Tibial nerve (tissue), 4 donors: Measurements from ENCODE around the gene C19orf25. TPM values are rescaled to one million over a fixed set of nuclear protein-coding genes. Genes with fewer than 3 reads are reported as not detected.

Experiments
- DNase-seq, 2 donors: peaks; one replicate each; pipeline ENCODE4 v3.0.0-alpha.2; 2019; ENCODE audit warnings: low spot score in 2 of 2
- H3K27ac ChIP-seq, 4 donors: fragments of 200-600 bp; sonication (generic) in 3 of 4; one replicate each; pipeline ENCODE4 v1.5.1; 2017 to 2019; ENCODE audit warnings: mild to moderate bottlenecking in 1 of 4
- H3K27me3 ChIP-seq, 2 donors: fragments of 200-600 bp; sonication (generic) in 1 of 2; one replicate each; pipeline versions ENCODE4 v1.5.1 to v1.6.0; 2017 to 2019
- H3K36me3 ChIP-seq, 3 donors: fragments of 200-600 bp; sonication (generic); one replicate each; pipeline ENCODE4 v1.5.1; 2018 to 2019
- H3K4me1 ChIP-seq, 4 donors: fragments of 200-600 bp; sonication (generic) in 3 of 4; one replicate each; pipeline ENCODE4 v1.5.1; 2017 to 2019
- H3K4me3 ChIP-seq, 4 donors: fragments of 200-600 bp; sonication (generic) in 3 of 4; one replicate each; pipeline ENCODE4 v1.5.1; 2017 to 2019; ENCODE audit warnings: mild to moderate bottlenecking in 1 of 4, moderate library complexity in 1 of 4
- H3K9me3 ChIP-seq, 4 donors: fragments of 200-600 bp; sonication (generic) in 3 of 4; one replicate each; pipeline ENCODE4 v1.5.1; 2017 to 2019
- EP300 ChIP-seq, 2 donors: sonication (generic); formaldehyde crosslinking; IDR thresholded peaks; one replicate each; pipeline ENCODE4 v1.6.1; 2017; ENCODE audit warnings: antibody characterized with exemption in 2 of 2, mild to moderate bottlenecking in 1 of 2
- POLR2A ChIP-seq, 2 donors: fragments of 450-650 bp; IDR thresholded peaks; one replicate each; pipeline ENCODE4 v1.6.1; 2017; ENCODE audit warnings: antibody characterized with exemption in 2 of 2, mild to moderate bottlenecking in 2 of 2, moderate library complexity in 2 of 2
- WGBS, 2 donors: methylation state at CpG; one replicate each; pipeline ENCODE4 v1.1.5; 2018; 5-methylcytosine and 5-hydroxymethylcytosine counted together
- total RNA-seq, 4 donors: library from RNA; depleted of rRNA; stranded (reverse); fragments of >200 nt; gene quantifications; one replicate each; pipeline ENCODE4 v1.1.0, GENCODE V29; 2016
- TF ChIP-seq, protein P1 (sequence below), 5 experiments: fragments of 200-600 bp in 3 of 5; fragments of 450-650 bp in 2 of 5; sonication (generic) in 3 of 5; IDR thresholded peaks; one replicate each; pipeline ENCODE4 v1.5.1; 2016 to 2019; ENCODE audit warnings: antibody characterized with exemption in 5 of 5, mild to moderate bottlenecking in 3 of 5, moderate library complexity in 2 of 5

The C19orf25 gene
- total RNA-seq, 4 donors from 2014 or later = 22.4 to 47.4 (median 33.8) TPM

DNA sequence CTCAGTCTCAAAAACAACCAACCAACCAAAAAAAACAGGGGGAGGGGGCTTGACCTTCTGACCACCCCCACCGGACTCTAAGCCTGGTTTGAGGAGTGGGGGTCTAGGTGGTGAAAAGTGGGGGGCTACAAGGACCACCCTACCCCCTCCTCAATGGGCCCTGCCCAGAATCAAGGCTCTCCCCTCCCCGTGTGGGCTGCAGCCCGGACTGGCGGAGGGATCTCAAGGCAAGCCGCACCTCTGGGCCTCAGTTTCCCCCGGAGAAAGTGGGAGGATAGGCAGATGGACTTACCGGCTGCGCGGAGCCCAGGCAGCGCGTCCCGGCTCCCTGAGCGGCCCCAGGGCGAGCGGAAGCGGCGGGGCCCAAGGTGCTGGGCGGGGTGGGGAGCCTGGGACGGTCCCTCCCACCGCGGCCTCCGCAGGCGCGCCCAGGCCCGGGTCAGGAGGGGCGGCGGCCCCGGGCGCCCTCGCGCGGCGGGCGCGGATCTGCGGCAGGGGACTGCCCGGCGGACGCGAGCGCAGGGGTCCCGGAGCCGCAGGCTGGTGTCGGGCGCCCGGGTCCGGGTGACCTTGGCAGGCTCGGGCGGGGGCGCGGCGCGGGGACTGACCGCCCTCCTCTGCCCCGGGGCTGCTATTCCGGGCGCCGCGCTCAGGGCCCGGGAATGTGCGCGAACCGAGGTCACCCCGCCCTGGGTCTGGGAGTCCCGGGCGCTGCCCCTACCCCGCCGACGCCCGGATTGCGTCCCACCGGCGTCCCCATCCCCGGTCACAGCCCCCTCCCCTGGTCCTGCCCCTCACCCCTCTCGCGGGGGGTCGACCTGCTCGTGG, 33.9 kb upstream of the C19orf25 start, which contains the start of gene ADAMTSL5:
Gene ADAMTSL5, minus strand, starts transcription at position 349 of the 828 bp plus-strand sequence. CDS start 2,076 bp downstream, outside the sequence.
- H3K27me3 ChIP-seq = peaks cover 0 to 57% of the 10 kb centered on the region in 2 donors
- TF ChIP-seq, protein P1, sequence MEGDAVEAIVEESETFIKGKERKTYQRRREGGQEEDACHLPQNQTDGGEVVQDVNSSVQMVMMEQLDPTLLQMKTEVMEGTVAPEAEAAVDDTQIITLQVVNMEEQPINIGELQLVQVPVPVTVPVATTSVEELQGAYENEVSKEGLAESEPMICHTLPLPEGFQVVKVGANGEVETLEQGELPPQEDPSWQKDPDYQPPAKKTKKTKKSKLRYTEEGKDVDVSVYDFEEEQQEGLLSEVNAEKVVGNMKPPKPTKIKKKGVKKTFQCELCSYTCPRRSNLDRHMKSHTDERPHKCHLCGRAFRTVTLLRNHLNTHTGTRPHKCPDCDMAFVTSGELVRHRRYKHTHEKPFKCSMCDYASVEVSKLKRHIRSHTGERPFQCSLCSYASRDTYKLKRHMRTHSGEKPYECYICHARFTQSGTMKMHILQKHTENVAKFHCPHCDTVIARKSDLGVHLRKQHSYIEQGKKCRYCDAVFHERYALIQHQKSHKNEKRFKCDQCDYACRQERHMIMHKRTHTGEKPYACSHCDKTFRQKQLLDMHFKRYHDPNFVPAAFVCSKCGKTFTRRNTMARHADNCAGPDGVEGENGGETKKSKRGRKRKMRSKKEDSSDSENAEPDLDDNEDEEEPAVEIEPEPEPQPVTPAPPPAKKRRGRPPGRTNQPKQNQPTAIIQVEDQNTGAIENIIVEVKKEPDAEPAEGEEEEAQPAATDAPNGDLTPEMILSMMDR (IDR thresholded peaks at IDR 0.05) = peak in 2 of 5 experiments; percentile 22 to 30
- no peak for TF ChIP-seq POLR2A (IDR thresholded peaks at IDR 0.05)
- peak within 1 kb of the TSS; percentile 41 to 85 (median 62) for H3K27ac ChIP-seq
- H3K4me1 ChIP-seq = peaks cover 0 to 57% (median 12%) of the 10 kb centered on the region in 4 donors
- no peak for DNase-seq
- H3K9me3 ChIP-seq = peaks cover 0 to 12% (median 0%) of the 10 kb centered on the region in 4 donors
- no peaks in the 10 kb centered on the region for H3K36me3 ChIP-seq
- H3K4me3 ChIP-seq = peak within 1 kb of the TSS; percentile 19 to 61 (median 43)
- 5 to 9% methylated on average over 30 to 31 of the region's 78 CpGs for WGBS, 2 donors

DNA sequence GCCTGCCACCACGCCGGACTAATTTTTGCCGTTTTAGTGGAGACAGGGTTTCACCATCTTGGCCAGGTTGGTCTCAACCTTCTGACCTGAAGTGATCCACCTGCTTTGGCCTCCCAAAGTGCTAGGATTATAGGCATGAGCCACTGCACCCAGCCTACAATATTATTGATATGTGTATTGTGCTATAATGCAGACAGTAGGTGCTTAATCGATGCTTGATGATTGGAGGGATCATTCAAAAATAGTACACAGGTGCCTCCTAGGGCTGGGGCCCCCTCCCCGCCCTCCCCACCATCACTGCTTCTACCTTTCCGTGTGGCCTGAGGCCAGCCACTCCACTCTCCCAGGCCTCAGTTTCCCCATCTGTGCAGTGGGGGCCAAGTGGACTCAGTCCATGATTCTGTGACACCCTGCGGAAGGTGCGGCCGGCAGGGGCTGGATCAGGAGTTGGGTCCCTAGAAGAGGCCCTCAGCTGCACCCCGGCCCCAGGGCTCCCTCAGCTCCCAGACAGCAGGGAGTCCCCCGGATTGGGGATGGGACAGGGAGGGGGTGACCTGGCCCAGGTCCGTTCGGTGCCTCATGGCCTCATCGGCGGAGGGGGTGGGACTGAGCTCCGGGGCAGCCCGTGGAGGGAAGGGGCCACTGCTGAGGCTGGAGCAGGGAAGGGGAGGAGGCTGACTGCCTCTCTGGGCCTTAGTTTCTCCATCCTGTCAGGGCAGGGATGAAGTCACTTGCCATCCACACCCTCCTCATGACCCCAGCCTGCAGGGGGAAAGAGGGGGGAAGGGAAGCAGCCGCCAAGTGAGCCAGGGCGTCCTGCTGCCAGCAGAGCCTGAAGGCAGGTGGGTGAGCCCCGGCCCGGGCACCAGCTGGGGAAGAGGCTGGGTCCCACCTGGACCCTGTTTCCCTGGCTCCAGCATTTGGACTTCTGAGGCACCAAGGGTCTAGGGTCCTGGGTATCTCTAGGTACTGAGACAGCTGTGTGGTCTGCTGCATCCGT, 32.6 kb upstream of the C19orf25 start:
- Histone ChIP-seq H3K27ac (peak overlapping the region in 2 of 4 donors; percentile 64 to 71), H3K9me3 (peaks cover 0 to 12% (median 0%) of the 10 kb centered on the region in 4 donors), H3K27me3 (peaks cover 0 to 63% of the 10 kb centered on the region in 2 donors), H3K4me1 (peaks cover 0 to 66% (median 16%) of the 10 kb centered on the region in 4 donors), H3K36me3 (no peaks in the 10 kb centered on the region), H3K4me3 (peak overlapping the region in 1 of 4 donors; percentile 61)
- 45 to 50% methylated on average over 18 to 22 of the region's 22 CpGs for WGBS, 2 donors
- DNase-seq = no peak
- no peak for TF ChIP-seq POLR2A (IDR thresholded peaks at IDR 0.05)
- TF ChIP-seq, protein P1 (IDR thresholded peaks at IDR 0.05) = no peak
- no peak for TF ChIP-seq EP300 (IDR thresholded peaks at IDR 0.05)

DNA sequence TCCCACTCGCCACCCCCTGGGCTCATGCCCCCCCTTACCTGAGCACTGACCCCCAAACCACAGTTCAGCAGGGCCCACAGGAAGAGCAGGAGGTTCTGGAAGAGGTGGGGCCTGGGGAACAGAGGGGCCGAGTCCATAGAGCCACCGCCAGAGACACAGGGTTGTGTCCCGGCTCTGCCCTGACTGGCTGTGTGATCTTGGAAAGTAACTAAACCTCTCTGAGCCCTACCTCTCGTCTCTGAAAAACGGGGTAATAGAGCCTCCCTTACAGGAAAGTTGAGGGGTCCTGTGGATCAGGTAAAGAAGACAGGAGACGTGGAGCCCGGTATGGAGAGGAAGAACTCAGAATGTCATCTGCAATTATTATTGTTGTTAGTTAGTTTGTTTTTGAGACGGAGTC, 31.8 kb upstream of the C19orf25 start:
- Histone ChIP-seq H3K27ac (peak overlapping the region in 2 of 4 donors; percentile 64 to 74), H3K4me1 (peaks cover 0 to 66% (median 16%) of the 10 kb centered on the region in 4 donors), H3K36me3 (peaks cover 0 to under 1% (median 0%) of the 10 kb centered on the region in 3 donors), H3K4me3 (peak overlapping the region in 1 of 4 donors; percentile 16), H3K27me3 (peaks cover 0 to 58% of the 10 kb centered on the region in 2 donors), H3K9me3 (peaks cover 0 to 6% (median 0%) of the 10 kb centered on the region in 4 donors)
- TF ChIP-seq EP300 (IDR thresholded peaks at IDR 0.05) = no peak
- 33 to 38% methylated on average over 8 of the region's 9 CpGs for WGBS, 2 donors
- DNase-seq = no peak

DNA sequence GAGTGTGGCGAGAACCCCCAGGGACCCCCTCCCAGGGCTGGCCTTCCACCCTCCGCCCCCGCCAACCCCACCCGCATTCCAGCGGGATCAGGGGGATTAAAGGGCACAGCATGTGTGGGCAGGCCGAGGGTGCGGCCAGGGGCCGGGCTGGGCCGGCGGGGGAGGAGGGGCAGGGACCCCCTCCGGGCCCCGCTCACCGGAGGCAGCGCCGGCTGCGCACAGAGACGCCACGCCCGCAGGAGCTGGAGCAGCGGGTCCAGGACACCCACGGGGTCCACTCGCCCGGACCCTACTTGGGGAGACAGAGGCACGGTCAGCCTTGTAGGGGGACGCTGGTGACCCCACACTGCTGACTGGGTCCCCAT, 31.4 kb upstream of the C19orf25 start:
- peaks cover 0 to 6% (median 0%) of the 10 kb centered on the region in 4 donors for H3K9me3 ChIP-seq
- 23 to 25% methylated on average over 6 to 14 of the region's 25 CpGs for whole genome bisulfite sequencing, 2 donors
- no peak for DNase-seq
- H3K27me3 ChIP-seq = peaks cover 0 to 54% of the 10 kb centered on the region in 2 donors
- peaks cover 0 to 5% (median 0%) of the 10 kb centered on the region in 3 donors for H3K36me3 ChIP-seq
- H3K4me3 ChIP-seq = peak overlapping the region in 1 of 4 donors; percentile 16
- H3K27ac ChIP-seq = peak overlapping the region in 2 of 4 donors; percentile 64 to 74
- peaks cover 0 to 66% (median 16%) of the 10 kb centered on the region in 4 donors for H3K4me1 ChIP-seq
- no peak for TF ChIP-seq POLR2A (IDR thresholded peaks at IDR 0.05)
- TF ChIP-seq, protein P1 (IDR thresholded peaks at IDR 0.05) = no peak
- no peak for TF ChIP-seq EP300 (IDR thresholded peaks at IDR 0.05)
